GM19099 (cell line): Measurements from ENCODE around the gene LSM3.

Experiments
- POLR2A ChIP-seq: IDR thresholded peaks from 3 replicates; pipeline ENCODE4 v1.6.1; 2011; ENCODE audit warnings: low read depth; ENCODE audit not compliant: insufficient read length; ENCODE audit errors: extremely low read depth

The LSM3 gene

GRCh38 chr3:14231145-14231990 is 52.8 kb downstream of the LSM3 start:
- TF ChIP-seq POLR2A: no peak

- TF ChIP-seq POLR2A: no peak
Measured at GRCh38 chr3:14231998-14232501, 53.4 kb downstream of the LSM3 start.

- no peak for TF ChIP-seq POLR2A
Measured at GRCh38 chr3:14234251-14235002, 55.8 kb downstream of the LSM3 start.

GRCh38 chr3:14235003-14235911 is 56.6 kb downstream of the LSM3 start:
- no peak for TF ChIP-seq POLR2A

- TF ChIP-seq POLR2A: no peak
Measured at GRCh38 chr3:14235912-14236295, 57.3 kb downstream of the LSM3 start.

GRCh38 chr3:14236902-14237301 is 58.3 kb downstream of the LSM3 start:
- no peak for TF ChIP-seq POLR2A

- TF ChIP-seq POLR2A: no peak
Measured at GRCh38 chr3:14237457-14237856, 58.8 kb downstream of the LSM3 start.

GRCh38 chr3:14238356-14238755 is 59.7 kb downstream of the LSM3 start:
- TF ChIP-seq POLR2A: no peak

GRCh38 chr3:14238930-14239329 is 60.3 kb downstream of the LSM3 start:
- TF ChIP-seq POLR2A: no peak

GRCh38 chr3:14239940-14240339 is 61.3 kb downstream of the LSM3 start:
- TF ChIP-seq POLR2A: no peak

GRCh38 chr3:14240366-14240765 is 61.7 kb downstream of the LSM3 start:
- no peak for TF ChIP-seq POLR2A

GRCh38 chr3:14241716-14242115 is 63.1 kb downstream of the LSM3 start:
- TF ChIP-seq POLR2A: no peak

GRCh38 chr3:14242490-14243311 is 64.1 kb downstream of the LSM3 start:
- no peak for TF ChIP-seq POLR2A

GRCh38 chr3:14243782-14244181 is 65.2 kb downstream of the LSM3 start:
- TF ChIP-seq POLR2A: no peak
